Activated CD8-positive, alpha-beta T cell treated with anti-CD3 and anti-CD28 coated beads for 36 hours (primary cell): ENCODE data around the gene CYB5B. TPM values are rescaled to one million over a fixed set of nuclear protein-coding genes. Genes with fewer than 3 reads are reported as not detected.

Experiments used
- ATAC-seq: fragments of 200-7000 bp; cut with Tn5 transposase; one replicate; pipeline ENCODE4 v1.10.0; 2021; ENCODE audit warnings: mild to moderate bottlenecking, moderate library complexity
- CTCF ChIA-PET: fragments of 350-600 bp; sonication (Branson Sonifier 250); formaldehyde crosslinking; loops from one replicate; lab custom pipeline; 2021; ENCODE audit warnings: antibody characterized with exemption; lab: Charles Lee
- POLR2A ChIA-PET: fragments of 350-600 bp; sonication (Branson Sonifier 250); formaldehyde crosslinking; loops from one replicate; lab custom pipeline; 2021; ENCODE audit warnings: antibody characterized with exemption; lab: Charles Lee
- DNase-seq: peaks from one replicate; pipeline ENCODE4 v3.0.0-alpha.2; 2020
- H3K27ac Mint-ChIP-seq: one replicate; pipeline ENCODE4 v1.8.0; 2021; ENCODE audit warnings: mild to moderate bottlenecking, mixed read lengths
- H3K27me3 Mint-ChIP-seq: one replicate; pipeline ENCODE4 v1.8.0; 2021; ENCODE audit warnings: mixed read lengths
- H3K36me3 Mint-ChIP-seq: one replicate; pipeline ENCODE4 v1.8.0; 2021; ENCODE audit warnings: low read depth, mixed read lengths
- H3K4me1 Mint-ChIP-seq: one replicate; pipeline ENCODE4 v1.8.0; 2021; ENCODE audit warnings: low read depth, mixed read lengths
- H3K4me3 Mint-ChIP-seq: one replicate; pipeline ENCODE4 v1.8.0; 2021; ENCODE audit warnings: mild to moderate bottlenecking, moderate library complexity, mixed read lengths
- H3K9me3 Mint-ChIP-seq: one replicate; pipeline ENCODE4 v1.8.0; 2021; ENCODE audit warnings: mixed read lengths
- CTCF ChIP-seq: fragments of 200-600 bp; IDR thresholded peaks from one replicate; pipeline ENCODE4 v1.8.0; 2022; ENCODE audit warnings: antibody characterized with exemption, mild to moderate bottlenecking
- intact Hi-C: fragments of 100-400 bp; cut with micrococcal nuclease; formaldehyde crosslinking; loops from one replicate; pipeline ENCODE4 v1.10.0; 2022
- total RNA-seq, 2 experiments: library from RNA; stranded (reverse); gene quantifications; one replicate each; pipeline ENCODE4 v1.2.3, GENCODE V29; 2021

CYB5B gene
- total RNA-seq, 2 experiments from 2014 or later = 159 to 163 TPM

- Mint-ChIP-seq H3K27ac (no peak overlapping the region), H3K9me3 (no peaks in the 10 kb centered on the region)
- POLR2A ChIA-PET = interaction anchor here (0.8 to 2.1 kb wide), 2 partner anchors 15 to 25 kb away, joined by 3 to 5 read pairs; partner anchors contain the start of gene CYB5B
Measured at GRCh38 chr16:69399361-69399760, 25.1 kb upstream of the CYB5B start.

GRCh38 chr16:69402439-69402838 lies 22.0 kb upstream of the CYB5B start:
- Mint-ChIP-seq H3K27me3 (no peaks in the 10 kb centered on the region), H3K9me3 (no peaks in the 10 kb centered on the region), H3K4me1 (peaks cover 24% of the 10 kb centered on the region), H3K36me3 (no peaks in the 10 kb centered on the region), H3K27ac (peak overlapping the region; percentile 12), H3K4me3 (no peak overlapping the region)
- TF ChIP-seq CTCF = no peak
- intact Hi-C loops = no loop called here
- ATAC-seq (peak; percentile 15), DNase-seq (no peak)
- ChIA-PET POLR2A (interaction anchor here (1.0 to 1.4 kb wide), 2 partner anchors 23 to 67 kb away, joined by 5 to 6 read pairs; partner anchors contain the start of gene CYB5B), CTCF (interaction anchor here (3.9 kb wide), 1 partner anchor 7 kb away, joined by 19 read pairs; no protein-coding TSS in a partner anchor)

More at GRCh38 chr16:69399361-69399760, 25.1 kb upstream of the CYB5B start:
- DNase-seq (peak; percentile 26), ATAC-seq (peak; percentile 51)
- H3K4me1 Mint-ChIP-seq = peaks cover 32% of the 10 kb centered on the region
- no peaks in the 10 kb centered on the region for H3K36me3 Mint-ChIP-seq
- H3K4me3 Mint-ChIP-seq = no peak overlapping the region
- CTCF ChIA-PET = interaction anchor here (1.2 to 3.7 kb wide), 2 partner anchors 169 to 178 kb away, joined by 3 to 15 read pairs; no protein-coding TSS in a partner anchor
- intact Hi-C loops = no loop called here
- H3K27me3 Mint-ChIP-seq = peaks cover 2% of the 10 kb centered on the region
- no peak for TF ChIP-seq CTCF

- intact Hi-C loops = no loop called here
- TF ChIP-seq CTCF = no peak
- ChIA-PET CTCF (interaction anchor here (0.8 to 3.9 kb wide), 4 partner anchors 9 to 255 kb away, joined by 3 to 19 read pairs (median 3); no protein-coding TSS in a partner anchor), POLR2A (interaction anchor here (0.8 to 1.6 kb wide), 3 partner anchors 9 to 177 kb away, joined by 3 to 5 read pairs (median 4); no protein-coding TSS in a partner anchor)
- ATAC-seq = no peak
- H3K4me3 Mint-ChIP-seq = no peak overlapping the region
- H3K9me3 Mint-ChIP-seq = no peaks in the 10 kb centered on the region
- no peak overlapping the region for H3K27ac Mint-ChIP-seq
- peaks cover 11% of the 10 kb centered on the region for H3K4me1 Mint-ChIP-seq
- no peaks in the 10 kb centered on the region for H3K36me3 Mint-ChIP-seq
- no peak for DNase-seq
- H3K27me3 Mint-ChIP-seq = no peaks in the 10 kb centered on the region
Measured at GRCh38 chr16:69404275-69404805, 20.1 kb upstream of the CYB5B start.

GRCh38 chr16:69405326-69405725 lies 19.1 kb upstream of the CYB5B start:
- no peak overlapping the region for H3K4me3 Mint-ChIP-seq
- no peak for DNase-seq
- H3K9me3 Mint-ChIP-seq = no peaks in the 10 kb centered on the region
- intact Hi-C loops = no loop called here
- no peaks in the 10 kb centered on the region for H3K27me3 Mint-ChIP-seq
- ATAC-seq = no peak
- POLR2A ChIA-PET = interaction anchor here (1.0 to 1.6 kb wide), 2 partner anchors 10 to 340 kb away, joined by 3 to 5 read pairs; no protein-coding TSS in a partner anchor
- CTCF ChIA-PET = interaction anchor here (1.0 to 3.9 kb wide), 3 partner anchors 10 to 22 kb away, joined by 3 to 19 read pairs (median 4); partner anchors contain the start of gene CYB5B
- TF ChIP-seq CTCF = no peak
- H3K36me3 Mint-ChIP-seq = no peaks in the 10 kb centered on the region
- no peak overlapping the region for H3K27ac Mint-ChIP-seq
- peaks cover 8% of the 10 kb centered on the region for H3K4me1 Mint-ChIP-seq

GRCh38 chr16:69405757-69406156 lies 18.7 kb upstream of the CYB5B start:
- H3K4me3 Mint-ChIP-seq = no peak overlapping the region
- no peak for DNase-seq
- intact Hi-C loops = no loop called here
- no peak for TF ChIP-seq CTCF
- H3K9me3 Mint-ChIP-seq = no peaks in the 10 kb centered on the region
- H3K4me1 Mint-ChIP-seq = peaks cover 12% of the 10 kb centered on the region
- no peak overlapping the region for H3K27ac Mint-ChIP-seq
- ATAC-seq = no peak
- no peaks in the 10 kb centered on the region for H3K36me3 Mint-ChIP-seq
- ChIA-PET POLR2A (interaction anchor here (1.0 kb wide), 1 partner anchor 340 kb away, joined by 3 read pairs; no protein-coding TSS in a partner anchor), CTCF (interaction anchor here (1.0 to 3.9 kb wide), 3 partner anchors 10 to 22 kb away, joined by 3 to 19 read pairs (median 4); partner anchors contain the start of gene CYB5B)
- H3K27me3 Mint-ChIP-seq = no peaks in the 10 kb centered on the region
